Thyroid gland (tissue), 4 donors: ENCODE data around the gene KIAA1755.

ENCODE experiments used
- CTCF ChIP-seq, 6 experiments: fragments of 200-600 bp in 3 of 6; fragments of 450-650 bp in 3 of 6; sonication (generic) in 3 of 6; IDR thresholded peaks; one replicate each; pipeline ENCODE4 v1.5.1; 2016 to 2019; ENCODE audit warnings: antibody characterized with exemption in 6 of 6, mild to moderate bottlenecking in 2 of 6, inconsistent platforms in 1 of 6, moderate library complexity in 1 of 6
- POLR2A ChIP-seq, 2 donors: fragments of 450-650 bp; IDR thresholded peaks; one replicate each; pipeline ENCODE4 v1.6.1; 2017; ENCODE audit warnings: antibody characterized with exemption in 2 of 2, mild to moderate bottlenecking in 2 of 2, moderate library complexity in 1 of 2

- no peak for TF ChIP-seq CTCF (IDR thresholded peaks at IDR 0.05)
- no peak for TF ChIP-seq POLR2A (IDR thresholded peaks at IDR 0.05)
Observed at GRCh38 chr20:38180781-38181180, 79.8 kb downstream of the KIAA1755 start.
